NCI-H146 treated with DMSO at 0.1 percent for 48 hours (cell line): ENCODE measurements around the gene ZNF649.

Source experiments
- DNase-seq: peaks from one replicate; lab custom pipeline; 2025; ENCODE audit not compliant: unreplicated experiment; lab: John Stamatoyannopoulos, UW

The ZNF649 gene

DNA sequence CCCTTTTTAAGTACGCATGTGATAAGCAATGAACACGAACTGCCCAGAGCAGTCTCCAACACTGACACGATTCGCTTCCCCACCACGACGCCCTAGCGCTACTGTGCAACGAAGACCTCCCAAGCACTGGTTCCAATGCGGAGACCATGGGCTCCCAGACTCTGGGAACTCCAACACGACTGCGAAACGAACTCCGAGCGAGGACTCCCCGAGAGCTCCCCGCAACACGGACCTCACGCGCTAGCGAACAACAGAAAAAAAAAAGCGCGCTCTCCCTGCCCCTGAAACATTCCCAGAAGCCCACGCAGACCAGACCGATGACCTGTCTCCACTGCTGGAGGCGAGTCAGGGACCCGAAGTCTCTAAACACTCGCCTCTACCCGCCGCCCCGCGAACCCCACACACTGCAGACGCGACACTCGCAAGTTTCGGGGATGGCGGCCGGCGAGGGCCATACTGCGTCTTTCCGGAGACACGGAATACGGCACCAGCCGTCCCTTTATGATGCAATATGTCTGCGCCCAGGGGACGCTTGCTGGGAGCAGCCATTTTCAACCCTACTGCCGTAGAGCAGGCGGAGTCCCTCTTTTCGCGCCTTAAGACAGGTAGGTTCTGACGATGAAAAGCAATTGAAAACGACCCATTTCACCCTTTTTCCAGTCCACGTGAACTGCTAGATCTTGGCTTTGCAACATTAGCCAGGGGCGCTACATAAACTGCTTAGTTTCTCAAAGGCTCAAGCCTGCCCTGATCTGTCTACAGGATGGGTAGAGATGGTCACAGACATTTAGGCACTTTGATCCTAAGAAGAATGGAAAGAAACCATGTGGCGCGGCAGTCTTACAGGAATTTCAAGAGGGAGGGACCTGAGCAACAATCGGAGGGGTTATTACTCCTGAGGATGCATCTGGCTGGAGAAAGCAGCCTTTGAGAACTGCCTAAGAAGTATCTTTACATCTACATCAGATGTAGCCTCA, 17.0 kb downstream of the ZNF649 start, which contains the start of gene ZNF577:
Gene ZNF577 (minus strand): TSS at position 430 of the 977 bp plus-strand sequence. CDS start 7,569 bp downstream, outside the sequence.
- DNase-seq = no peak

DNA sequence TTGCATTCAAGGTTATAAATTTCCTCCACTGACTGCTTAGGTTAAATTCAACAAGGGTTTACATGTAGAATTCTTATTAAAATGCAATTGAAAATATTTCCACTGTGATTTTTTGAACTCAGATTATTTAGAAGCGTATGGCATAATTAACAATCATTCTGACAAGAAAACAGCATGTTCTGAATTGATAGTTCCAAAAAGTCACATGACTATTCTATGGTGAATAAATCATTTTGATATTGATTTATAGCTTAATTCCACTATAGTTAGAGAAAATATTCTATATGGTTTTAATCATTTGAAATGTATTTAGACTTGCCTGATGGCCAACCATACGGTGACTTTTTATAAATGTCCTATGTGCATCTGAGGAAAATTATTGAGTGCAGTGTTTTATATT, 20.1 kb downstream of the ZNF649 start:
- DNase-seq = no peak

DNA sequence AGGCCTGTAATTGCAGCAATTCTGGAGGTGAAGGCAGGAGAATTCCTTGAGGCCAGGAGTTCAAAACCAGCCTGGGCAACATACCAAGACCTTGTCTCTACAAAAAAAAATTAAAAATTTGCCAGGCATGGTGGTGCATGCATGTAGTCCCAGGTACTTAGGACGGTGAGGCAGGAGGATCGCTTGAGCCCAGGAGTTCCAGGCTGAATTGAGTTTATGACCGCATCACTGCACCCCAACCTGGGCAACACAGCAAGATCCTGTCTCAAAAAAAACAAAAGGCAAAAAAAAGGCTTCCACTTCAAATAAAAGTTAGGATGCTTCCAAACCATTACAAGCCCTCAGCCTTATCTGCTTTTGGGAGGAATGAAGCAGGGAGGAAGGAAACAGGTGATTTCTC, 22.3 kb downstream of the ZNF649 start:
- no peak for DNase-seq

DNA sequence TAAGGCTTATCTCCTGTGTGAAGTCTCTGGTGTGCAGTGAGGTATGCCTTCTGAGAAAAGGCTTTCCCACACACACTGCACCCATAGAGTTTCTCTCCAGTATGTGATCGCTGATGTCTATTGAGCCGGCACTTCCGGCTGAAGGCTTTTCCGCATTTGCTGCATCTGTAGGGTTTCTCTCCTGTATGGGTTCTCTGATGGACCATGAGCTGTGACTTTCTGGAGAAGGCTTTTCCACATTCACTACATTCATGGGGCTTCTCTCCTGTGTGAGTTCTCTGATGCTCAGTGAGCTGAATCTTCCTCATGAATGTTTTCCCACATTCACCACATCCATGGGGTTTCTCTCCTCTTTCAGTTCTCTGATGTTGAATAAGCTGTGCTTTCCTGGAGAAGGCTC, 31.7 kb downstream of the ZNF649 start:
- no peak for DNase-seq

DNA sequence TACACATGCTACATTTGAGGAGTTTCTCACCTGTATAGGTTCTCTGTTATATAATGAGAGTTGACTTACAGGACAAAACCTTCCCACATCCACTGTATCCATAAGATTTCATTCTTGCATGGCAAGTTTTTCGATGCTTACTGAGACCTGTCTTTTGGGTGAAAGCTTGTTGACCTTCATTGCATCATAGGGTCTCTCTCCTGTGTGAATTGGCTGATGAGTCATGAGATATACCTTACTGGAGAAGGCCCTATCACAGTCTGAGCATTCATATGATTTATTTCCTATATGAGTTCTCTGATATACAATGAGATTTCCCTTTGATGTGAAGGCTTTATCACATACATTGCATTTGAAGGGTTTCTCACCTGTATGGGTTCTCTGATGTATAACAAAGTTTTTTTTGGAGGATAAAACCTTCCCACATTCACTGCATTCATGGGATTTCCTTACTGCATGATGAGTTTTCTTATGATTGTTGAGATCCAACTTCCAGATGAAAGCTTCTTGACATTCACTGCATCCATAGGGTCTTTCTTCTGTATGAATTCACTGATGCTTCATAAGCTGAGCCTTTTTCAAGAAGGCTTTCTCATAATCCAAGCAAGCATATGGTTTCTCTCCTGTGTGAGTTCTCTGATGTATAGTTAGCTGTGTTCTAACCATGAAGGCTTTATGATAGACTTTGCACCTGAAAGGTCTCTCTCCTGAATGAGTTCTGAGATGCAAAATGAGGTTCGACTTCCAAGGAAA, 42.8 kb downstream of the ZNF649 start:
- no peak for DNase-seq
